ENCODE data around the gene MBNL3.

Gene MBNL3, protein sequence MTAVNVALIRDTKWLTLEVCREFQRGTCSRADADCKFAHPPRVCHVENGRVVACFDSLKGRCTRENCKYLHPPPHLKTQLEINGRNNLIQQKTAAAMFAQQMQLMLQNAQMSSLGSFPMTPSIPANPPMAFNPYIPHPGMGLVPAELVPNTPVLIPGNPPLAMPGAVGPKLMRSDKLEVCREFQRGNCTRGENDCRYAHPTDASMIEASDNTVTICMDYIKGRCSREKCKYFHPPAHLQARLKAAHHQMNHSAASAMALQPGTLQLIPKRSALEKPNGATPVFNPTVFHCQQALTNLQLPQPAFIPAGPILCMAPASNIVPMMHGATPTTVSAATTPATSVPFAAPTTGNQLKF

DNA sequence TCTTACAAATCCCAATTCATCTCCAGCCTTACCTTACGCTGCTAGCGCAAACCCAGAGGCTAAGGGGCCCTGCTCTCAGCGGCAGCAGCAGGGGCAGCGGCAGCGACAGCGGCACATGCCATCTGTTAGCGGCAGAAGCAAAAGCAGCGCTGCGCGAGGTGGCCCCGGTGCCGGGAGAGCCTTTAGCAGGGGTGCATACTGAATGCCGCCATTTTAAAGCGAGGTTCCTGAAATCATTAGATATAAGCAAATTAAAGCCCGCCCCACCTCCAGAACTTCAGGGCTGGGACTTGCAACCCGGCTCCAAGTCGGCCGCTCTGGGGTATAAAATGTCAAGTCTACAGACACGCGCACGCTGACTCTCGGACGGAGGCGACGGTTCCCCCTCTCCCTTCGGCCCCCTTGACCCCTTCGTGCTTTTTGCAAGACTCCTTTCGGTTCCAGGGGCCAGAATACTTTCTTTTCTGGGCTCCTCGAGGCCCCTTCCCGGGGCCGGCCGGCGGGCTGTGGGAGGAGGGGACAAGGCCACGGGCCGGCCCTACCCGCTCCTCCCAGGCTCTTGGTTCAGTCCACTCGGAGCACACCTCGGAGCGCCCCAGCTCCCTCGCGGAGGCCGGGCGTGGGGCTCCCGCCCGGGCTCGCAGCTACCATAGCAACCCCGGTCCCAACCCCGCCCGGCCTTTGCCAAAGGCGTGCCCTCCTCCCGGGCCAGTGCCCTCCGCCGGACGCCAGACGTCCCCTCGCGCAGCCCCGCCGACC lies at the start of gene MBNL3:
MBNL3 (minus strand) TSS at position 220 of the 759 bp plus-strand sequence. CDS start 49,427 bp downstream, outside the sequence.
- peak; percentile 63 for DNase-seq

DNA sequence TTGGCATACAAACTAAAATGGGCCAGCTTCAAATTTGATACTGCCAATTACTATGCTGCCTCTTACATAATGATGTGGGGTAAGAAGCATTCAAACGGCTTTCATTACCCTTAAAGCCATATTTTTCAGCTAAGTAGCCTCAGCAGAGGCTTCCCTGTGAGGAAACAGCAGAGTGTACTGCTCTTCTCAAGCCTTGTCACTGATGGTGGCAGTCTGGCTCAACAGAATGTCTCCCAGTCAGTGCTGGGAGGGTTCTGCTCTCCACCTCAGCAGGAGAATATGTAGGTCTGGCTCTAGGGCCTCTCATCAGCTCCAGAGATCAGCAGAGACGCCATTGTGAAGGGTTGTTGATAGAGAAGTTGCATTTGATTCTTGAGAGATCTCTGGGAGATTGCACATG lies 44.6 kb upstream of the MBNL3 start:
- DNase-seq: no peak

DNA sequence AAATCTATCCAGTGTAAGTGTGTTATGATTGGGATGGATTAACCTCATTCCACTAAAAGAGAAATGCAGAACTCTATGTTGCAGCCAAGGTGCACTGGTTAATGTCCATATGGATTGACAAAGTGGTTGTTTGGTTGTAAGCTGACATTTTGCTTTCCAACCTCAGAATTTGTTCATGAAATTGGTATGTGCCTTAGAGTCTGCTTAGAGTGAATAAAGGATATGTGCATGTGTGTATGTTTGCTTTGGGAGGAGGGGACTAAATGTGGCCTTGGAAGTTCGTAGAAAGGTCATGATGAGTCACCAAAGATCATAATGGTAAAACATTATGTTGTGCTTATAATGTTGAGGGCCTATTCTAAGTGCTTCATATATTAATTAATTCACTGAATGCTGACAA lies 44.1 kb upstream of the MBNL3 start:
- no peak for DNase-seq

DNA sequence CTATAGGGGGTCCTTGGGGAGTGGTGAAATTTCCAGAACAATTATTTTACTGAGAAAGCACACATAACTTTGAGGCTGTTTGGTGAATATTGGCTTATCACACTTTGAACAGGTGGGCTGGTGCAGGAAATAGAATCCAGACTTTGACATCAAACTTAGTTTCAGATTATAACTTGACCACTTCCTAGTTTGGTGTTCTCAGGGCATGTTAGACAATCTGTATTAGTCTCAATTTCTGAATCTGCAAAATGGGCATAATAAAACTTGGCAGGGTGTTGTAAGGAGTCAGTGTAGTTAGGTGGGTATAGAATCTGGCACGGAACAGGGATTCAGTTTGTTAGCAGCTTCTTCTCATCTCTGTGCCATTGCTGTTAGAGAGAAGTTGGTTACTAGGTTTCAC lies 43.3 kb upstream of the MBNL3 start:
- DNase-seq: no peak

DNA sequence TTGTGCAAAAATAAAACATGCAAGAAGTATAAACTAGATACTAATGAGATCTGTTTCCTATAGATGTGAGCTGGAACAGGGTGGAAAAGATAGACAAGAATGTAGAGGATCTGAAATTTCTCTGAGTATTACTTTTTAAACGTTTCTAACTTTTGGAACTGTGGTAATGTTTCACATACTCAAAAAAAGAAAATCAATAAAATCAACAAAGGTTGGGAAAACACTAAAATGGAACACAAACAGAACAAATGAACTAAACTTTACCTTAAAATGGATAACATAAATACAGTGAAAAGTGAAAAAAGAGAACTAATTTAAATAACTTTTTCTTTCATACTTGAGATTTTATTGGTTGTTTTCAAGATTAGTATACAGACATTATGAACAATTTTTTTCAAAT lies 32.0 kb upstream of the MBNL3 start:
- no peak for DNase-seq

DNA sequence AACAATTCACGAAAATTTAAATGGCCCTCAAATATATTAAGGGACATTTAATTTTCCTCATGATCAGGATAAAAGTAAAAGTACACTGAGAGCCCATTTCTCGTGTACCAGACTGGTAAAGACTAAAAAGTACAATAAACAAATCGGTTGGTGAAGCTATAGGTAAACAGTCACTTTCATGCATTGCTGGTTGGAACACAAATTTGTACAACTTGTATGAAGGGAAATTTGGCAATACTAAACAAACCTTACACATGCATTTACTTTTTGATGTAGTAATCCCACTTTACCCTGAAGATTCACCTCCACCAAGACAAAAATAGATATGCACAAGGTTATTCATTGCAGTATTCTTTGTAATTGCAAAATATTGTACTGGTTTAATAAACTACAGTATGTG lies 31.4 kb upstream of the MBNL3 start:
- DNase-seq: no peak

DNA sequence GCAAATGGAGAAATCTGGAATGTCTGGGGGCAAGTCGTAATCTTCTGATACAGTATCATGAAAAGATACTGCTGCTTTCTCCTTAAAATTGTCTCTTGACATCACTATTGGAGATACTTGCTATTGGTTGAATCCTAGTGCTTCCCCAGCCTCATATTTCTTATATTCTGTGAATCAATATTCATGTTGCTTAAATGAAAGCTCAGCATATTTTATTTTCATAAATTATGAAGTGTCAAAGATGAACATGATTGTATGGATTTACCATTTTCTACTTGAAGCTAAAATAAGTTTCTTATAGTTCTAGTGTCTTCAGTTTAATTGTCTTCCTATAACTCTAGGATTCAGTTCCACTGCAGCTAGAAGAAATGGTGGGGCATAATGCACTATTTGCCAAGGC lies 29.6 kb upstream of the MBNL3 start:
- no peak for DNase-seq

DNA sequence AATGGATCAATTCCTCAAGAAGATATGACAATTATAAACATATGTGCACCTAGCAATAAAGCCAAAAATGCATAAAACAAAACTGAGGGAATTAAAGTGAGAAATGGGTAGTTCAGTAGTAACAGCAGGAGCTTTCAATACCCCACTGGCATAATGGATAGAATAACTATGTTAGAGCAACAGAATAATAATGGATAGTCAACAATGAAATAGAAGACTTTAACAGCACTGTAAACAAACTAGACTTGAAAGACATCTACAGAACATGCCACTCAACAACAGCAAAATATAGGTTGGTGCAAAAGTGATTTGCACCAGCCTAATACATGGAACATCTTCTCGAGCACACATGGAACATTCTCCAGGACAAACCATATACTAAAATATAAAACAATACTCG lies 20.0 kb upstream of the MBNL3 start:
- no peak for DNase-seq

DNA sequence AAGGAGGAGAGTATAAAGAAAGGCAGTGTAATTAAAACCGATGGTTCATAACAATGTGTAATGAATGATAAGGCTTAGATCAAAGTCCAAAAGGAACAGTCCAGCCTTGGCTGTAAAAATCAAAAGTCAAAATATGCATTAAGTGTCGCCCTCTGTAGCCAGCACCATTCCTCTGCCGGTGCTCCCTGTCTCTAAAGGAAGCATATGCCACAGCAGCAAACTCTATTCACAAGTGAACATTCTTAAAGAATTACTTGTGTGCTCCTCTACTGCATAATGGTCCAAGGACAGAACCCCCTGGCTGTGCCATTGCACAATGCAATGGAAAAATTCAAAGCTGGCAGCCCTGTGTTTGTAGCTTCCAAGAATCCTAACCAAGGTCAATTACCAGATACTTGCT lies 16.3 kb upstream of the MBNL3 start:
- no peak for DNase-seq

DNA sequence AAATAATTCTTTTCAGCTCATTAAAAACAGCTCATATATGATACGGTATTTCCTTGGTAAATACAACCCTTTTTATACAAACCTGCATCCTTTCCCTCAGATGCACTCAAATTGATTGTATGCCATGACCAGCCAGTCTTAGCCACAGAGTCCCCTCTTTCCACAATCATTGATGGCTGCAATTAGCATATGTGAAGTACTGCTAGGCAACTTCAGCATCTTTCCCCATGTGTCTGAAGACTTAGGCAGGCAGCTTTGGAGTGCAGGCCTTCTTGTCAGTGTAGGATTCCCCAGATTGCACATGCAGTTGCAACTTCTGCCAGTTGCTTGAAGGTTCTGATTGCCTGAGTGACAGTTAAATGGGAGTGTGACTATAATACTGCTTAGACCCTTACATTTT lies 15.6 kb upstream of the MBNL3 start:
- DNase-seq: no peak

DNA sequence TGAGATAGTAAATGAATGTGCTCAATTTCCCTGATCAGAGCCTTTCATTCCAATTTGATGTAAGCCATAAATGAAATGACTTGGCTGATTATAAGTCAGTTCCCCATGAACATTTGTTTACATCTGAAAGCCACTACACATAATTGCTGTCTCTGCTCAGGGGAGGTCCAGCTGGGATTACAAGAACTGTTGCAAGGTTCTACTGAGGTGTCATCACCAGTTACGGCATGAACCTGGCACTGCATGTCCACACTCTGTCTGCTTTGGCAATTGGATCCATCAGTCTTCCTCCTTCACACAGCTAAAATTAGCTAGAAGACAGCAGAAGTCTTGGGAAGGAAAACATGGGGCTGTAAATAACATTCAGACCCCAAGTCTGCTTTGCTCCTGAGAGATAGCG lies 12.8 kb upstream of the MBNL3 start:
- DNase-seq: no peak

DNA sequence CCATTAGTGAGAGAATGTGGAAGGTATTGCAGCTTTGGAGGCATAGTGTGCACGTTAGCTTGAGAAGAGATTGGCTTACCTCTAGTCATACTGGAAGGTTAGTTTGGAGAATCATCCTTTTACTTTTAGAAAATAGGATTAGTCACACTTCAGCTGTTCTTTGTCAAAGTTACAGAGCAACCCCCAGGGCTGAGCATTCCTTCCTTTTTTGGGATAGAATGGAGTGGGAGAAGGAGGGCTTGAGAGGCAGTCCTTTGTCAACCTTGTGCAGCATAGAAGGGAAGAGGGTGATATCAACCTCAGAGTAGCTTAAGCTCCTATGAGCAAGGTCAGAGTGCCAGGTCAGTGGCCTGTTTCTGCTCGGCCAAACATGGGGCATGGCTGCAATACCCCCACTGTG lies 8.6 kb upstream of the MBNL3 start:
- no peak for DNase-seq

DNA sequence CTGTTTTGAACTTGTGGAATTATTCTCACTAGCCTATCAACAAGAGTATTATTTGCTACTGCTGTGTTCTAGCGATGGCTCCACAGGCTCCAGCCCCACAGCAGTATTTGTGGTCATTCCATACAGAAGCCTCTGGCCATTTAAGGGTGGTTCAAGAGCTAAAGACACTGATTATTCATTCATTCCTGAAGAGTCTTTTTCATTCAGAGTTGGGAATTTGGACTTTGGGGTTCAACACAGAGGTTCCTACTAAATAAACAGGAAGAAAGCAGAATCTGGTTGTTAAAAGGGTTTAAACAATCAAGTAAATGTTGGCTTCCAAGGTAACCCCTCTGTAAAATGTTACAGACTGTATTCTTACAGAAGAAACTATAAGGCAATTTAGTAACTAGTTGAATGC lies 4.3 kb upstream of the MBNL3 start:
- no peak for DNase-seq

DNA sequence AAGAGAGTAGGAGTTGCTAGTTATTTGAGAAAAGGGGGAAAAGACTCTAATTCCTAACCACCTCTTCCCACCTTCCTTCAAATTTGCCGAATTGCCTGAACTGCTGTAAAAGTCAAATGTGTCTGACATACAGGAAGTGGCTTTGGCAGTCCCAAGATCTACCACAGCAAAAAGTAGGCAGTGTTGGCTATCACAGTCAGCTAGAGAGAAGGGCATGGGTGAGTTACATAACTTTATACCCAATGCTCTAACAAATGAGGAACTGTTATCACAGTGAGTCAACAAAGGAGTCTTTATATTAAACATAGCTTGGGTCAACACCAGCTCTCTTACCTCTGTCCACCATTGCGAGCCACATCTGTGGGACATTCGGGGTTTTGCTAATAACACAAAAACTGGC lies 2.4 kb upstream of the MBNL3 start:
- peak; percentile 91 for DNase-seq

DNA sequence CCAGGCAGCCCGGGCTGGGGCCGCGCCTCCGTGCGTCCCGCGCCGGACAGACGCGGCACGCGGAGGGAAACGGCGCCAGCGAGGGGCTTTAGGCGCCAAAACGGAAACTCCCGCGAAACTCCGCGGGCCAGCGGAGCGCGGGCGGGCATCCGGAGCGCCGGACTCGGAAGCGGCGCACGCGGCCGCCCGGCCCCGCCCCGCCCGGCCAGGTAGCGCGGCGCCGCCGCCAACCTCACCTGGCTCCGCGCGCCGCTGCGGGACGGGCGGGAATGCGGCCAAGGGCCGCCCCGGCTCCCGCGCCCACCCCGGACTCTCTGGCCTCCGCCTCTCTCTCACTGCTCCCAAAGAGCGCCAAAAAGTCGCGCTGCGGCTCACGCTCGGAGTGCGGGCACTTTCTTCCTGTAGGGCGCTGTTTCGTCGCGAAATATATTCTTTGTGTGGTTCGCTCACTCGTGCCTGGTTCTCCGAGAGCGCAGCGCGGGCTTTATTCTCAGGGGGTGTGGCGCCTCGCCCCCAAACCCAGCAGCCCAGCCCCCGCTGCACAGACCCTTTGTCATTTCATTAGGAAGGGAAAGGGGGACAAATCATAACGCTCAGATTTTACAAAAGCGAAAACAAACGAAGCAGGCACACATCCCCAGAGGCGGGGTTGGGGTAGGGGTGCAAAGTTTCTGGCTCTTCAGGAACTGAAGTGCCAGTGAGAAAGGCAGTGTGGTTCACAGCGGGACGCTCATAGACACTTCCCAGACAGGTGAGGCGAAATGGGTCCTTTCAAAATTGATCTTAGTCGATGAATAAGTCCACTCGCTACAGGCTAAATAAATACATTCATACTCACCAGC lies 961 bp upstream of the MBNL3 start:
- DNase-seq: peak; percentile 5

DNA sequence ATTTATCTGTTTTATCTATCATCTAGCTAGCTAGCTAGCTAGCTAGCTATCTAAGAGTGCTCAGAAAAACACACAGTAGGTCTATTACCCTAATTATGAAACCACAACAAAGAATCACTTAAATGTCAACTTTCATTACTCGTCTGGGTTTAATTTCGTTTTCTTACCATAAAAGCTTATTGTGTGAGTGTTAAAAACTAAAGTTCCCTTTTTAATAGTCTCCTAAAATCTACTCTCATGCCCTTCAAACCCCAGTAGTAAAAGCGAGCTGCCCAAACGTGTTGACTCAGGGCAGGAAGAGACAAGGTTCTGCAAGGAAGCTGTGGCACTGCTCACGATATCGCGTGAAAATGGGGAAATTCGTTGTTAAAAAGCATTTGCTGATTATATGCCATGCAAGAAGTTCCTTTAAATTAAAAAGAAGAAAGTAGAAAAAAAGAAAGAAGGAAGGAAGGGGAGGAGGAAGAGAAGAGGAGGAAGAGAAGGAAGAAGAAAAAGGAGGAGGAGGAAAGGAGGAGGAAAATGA lies 595 bp downstream of the MBNL3 start:
- peak; percentile 64 for DNase-seq

DNA sequence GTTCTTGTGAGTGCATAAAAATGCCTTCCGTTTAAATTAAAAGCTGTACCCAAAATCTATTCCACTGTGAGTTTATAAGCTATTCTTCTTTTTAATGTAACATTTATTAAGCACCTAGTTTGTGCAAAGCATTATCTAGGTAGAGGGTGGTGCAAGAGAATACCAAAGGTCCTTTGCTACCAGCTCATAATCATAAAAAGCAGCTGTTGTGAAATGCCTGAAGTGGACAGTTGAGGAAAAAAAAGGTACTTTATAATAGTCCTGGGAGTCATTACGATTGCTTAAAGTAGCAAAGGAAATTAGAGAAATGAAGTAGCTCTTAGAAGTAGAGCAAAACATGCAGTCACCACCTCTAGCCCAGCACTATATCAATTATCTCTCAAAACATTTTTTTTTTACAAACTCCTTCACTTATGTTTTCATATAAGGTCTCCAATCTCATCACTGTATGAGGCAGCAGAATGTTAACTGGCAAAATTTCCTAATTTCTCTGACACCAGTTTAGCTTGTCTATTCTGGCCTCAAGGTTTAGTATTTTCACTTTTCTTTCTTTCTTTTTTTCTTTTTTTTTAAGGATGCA lies 2.1 kb downstream of the MBNL3 start:
- DNase-seq: no peak

DNA sequence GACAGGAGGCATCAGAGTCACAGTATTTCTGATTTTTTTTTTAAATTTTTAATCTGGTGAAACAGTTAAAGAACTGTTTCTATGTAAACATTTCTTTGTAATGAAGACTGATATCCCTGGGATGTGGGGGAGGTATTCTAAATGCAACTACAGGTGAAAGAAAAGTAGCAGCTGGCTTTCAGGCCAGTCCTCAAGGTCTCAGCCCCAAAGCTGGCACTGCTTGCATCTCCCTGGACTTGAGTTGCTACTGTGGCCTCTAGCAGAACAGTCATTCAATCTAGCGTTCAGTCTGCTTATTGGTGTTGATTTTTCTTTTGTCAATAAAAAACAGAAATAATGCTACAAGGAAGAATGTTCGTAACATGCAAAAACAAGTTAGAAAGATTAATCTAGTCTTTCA lies 4.9 kb downstream of the MBNL3 start:
- no peak for DNase-seq

DNA sequence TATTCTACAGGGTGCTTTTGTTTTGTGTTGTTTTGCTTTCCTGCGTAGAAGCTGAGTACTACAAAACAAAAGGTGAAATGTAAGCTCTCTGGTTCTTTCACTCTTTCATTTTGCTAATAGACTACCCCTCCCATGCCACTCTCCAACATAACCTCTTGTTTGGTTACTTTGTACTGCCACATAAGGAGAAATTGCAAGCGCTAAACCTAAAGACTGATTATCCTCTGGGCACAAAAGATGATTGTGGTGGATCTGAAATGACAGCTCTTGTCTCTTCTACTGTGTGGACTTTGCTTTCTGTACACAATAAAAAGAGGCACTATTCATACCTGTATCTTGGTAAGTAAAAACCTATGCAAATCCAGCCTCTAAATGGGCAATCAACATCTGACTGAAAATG lies 5.3 kb downstream of the MBNL3 start:
- no peak for DNase-seq

DNA sequence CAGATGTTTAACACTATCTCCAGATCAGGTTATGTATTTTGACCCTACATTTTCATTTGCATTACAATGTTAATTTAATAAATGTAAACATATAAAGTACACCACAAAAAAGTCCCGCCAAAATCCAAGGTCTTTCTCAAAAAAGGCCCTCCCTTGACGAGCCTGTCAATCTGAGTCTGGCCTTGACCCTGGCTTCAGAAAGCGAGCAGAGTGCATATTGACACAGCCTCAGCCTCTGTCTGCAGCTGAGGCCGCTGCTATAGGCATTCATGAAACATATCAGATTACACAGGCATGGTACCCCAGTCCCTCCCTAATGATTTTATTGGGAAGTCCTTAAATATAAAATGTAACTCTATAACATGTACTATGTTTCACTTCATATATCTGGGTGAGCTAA lies 6.2 kb downstream of the MBNL3 start:
- DNase-seq: no peak

DNA sequence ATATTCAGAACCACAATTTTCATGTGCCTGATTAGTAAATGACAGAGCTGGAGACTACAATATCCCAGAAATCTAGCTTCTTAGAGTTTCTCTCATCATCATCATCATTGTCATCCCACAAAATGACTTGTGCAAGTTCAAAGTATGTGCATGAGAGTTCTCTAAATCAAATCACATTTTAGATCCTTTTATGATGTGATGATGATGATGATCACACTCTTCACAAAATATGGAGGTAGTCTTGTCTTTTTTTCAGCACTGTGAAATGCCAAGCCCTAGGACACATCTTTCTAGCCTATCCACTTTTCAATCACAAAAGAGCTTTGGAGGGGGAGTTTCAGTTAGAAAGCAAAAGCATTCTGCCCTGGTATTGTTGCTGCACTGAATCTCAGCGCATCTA lies 7.4 kb downstream of the MBNL3 start:
- DNase-seq: no peak

DNA sequence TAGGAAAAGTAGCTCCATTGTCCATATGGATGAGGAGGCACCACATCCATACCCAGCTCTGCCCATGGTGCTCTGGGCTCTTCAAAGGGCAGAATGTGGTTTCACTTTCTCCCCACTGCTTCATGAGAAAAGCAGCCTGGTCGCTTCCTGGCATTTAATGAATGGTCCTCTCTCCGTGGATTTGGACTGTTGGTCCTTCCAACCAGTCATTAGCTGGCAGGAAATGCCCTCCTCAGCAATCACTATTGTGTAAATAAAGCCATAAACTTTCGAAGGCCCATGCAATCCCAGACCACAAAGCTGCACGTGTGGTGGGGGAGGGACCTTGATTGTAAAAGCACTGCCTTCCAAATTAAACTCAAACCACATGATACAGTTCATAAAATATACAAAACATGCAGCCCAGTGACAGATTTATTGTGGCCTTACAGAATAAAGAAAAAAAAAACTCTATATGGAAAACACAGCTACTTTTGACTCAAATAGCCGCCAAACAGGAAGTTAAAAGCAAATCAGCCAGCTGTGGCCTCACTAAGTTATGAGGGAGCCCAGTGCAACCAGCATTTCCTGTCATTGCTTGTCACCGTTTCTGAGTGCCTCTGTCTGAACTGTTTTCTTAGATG lies 8.1 kb downstream of the MBNL3 start:
- DNase-seq: peak; percentile 85
